ENCODE measurements around the gene ZNF600. TPM values are rescaled to one million over a fixed set of nuclear protein-coding genes. Genes with fewer than 3 reads are reported as not detected.

Gene ZNF600
- total and polyA plus RNA-seq, 2 of the 13 experiments (the other 11 are each of a cell fraction or from before 2014, with no cell fraction given): 15.0 to 16.4 TPM

DNA sequence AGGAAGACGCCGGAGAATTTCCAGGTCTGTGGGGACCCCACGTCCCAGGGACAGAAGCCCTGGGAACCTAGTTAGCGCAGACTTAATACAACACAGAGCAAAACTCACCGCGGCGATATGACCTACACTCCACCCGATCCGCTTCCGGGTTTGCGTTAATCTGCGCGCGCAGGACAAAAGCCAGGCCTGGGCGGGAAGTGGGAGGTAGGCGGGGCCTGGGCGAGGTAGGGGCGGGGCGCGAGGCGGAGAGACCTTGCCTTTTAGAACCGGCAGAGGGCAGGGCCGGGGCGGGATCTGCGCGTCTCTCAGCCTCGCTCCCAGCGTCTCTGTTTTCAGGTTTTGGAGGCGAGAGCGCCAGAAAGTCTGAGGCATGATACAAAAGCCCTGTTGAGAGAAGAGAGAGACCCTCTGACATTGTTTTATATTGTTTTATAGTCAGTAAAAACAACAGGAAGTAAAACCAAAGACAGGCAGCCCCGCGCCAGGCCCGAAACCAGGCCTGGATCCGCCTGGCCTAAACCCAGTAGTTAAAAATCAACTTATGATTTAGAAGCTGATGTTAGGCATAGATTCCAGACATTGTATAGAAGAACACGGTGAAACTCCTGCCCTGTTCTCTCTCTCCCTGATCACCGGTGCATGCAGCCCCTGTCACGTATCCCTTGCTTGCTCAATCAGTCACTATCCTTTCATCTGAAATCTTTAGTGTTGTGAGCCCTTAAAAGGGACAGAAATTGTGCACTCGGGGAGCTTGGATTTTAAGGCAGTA is 51.5 kb downstream of the ZNF600 start, which contains the start of gene ZNF611 (continued):
- TF ChIP-seq KDM5A (IDR thresholded peaks at IDR 0.05; ENCODE audit: borderline replicate concordance, low read length): no peak
- no peak for TF ChIP-seq ZNF432 (CRISPR knock-in tag; IDR thresholded peaks at IDR 0.05; ENCODE audit: borderline replicate concordance)
- TF ChIP-seq, protein P1, sequence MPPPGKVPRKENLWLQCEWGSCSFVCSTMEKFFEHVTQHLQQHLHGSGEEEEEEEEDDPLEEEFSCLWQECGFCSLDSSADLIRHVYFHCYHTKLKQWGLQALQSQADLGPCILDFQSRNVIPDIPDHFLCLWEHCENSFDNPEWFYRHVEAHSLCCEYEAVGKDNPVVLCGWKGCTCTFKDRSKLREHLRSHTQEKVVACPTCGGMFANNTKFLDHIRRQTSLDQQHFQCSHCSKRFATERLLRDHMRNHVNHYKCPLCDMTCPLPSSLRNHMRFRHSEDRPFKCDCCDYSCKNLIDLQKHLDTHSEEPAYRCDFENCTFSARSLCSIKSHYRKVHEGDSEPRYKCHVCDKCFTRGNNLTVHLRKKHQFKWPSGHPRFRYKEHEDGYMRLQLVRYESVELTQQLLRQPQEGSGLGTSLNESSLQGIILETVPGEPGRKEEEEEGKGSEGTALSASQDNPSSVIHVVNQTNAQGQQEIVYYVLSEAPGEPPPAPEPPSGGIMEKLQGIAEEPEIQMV (CRISPR knock-in tag; IDR thresholded peaks at IDR 0.05; ENCODE audit: low read depth): no peak
- no peak for TF ChIP-seq BRCA1 (CRISPR knock-in tag; IDR thresholded peaks at IDR 0.05)
- TF ChIP-seq CBX5 (CRISPR knock-in tag; IDR thresholded peaks at IDR 0.05; ENCODE audit: borderline replicate concordance): no peak
- TF ChIP-seq ELF1 (CRISPR knock-in tag; IDR thresholded peaks at IDR 0.05): peak; percentile 95
- TF ChIP-seq, protein P2, sequence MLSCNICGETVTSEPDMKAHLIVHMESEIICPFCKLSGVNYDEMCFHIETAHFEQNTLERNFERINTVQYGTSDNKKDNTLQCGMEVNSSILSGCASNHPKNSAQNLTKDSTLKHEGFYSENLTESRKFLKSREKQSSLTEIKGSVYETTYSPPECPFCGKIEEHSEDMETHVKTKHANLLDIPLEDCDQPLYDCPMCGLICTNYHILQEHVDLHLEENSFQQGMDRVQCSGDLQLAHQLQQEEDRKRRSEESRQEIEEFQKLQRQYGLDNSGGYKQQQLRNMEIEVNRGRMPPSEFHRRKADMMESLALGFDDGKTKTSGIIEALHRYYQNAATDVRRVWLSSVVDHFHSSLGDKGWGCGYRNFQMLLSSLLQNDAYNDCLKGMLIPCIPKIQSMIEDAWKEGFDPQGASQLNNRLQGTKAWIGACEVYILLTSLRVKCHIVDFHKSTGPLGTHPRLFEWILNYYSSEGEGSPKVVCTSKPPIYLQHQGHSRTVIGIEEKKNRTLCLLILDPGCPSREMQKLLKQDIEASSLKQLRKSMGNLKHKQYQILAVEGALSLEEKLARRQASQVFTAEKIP (CRISPR knock-in tag; IDR thresholded peaks at IDR 0.05; ENCODE audit: borderline replicate concordance): no peak
- TF ChIP-seq, protein P3, sequence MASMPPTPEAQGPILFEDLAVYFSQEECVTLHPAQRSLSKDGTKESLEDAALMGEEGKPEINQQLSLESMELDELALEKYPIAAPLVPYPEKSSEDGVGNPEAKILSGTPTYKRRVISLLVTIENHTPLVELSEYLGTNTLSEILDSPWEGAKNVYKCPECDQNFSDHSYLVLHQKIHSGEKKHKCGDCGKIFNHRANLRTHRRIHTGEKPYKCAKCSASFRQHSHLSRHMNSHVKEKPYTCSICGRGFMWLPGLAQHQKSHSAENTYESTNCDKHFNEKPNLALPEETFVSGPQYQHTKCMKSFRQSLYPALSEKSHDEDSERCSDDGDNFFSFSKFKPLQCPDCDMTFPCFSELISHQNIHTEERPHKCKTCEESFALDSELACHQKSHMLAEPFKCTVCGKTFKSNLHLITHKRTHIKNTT (CRISPR knock-in tag; IDR thresholded peaks at IDR 0.05): no peak
- TF ChIP-seq NFATC3 (CRISPR knock-in tag; IDR thresholded peaks at IDR 0.05): no peak
- no peak for TF ChIP-seq CHCHD3 (CRISPR knock-in tag; IDR thresholded peaks at IDR 0.05)
- TF ChIP-seq GATAD2A (CRISPR knock-in tag; IDR thresholded peaks at IDR 0.05): no peak
- TF ChIP-seq, protein P4, sequence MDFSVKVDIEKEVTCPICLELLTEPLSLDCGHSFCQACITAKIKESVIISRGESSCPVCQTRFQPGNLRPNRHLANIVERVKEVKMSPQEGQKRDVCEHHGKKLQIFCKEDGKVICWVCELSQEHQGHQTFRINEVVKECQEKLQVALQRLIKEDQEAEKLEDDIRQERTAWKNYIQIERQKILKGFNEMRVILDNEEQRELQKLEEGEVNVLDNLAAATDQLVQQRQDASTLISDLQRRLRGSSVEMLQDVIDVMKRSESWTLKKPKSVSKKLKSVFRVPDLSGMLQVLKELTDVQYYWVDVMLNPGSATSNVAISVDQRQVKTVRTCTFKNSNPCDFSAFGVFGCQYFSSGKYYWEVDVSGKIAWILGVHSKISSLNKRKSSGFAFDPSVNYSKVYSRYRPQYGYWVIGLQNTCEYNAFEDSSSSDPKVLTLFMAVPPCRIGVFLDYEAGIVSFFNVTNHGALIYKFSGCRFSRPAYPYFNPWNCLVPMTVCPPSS (IDR thresholded peaks at IDR 0.05): no peak
- TF ChIP-seq, protein P5, sequence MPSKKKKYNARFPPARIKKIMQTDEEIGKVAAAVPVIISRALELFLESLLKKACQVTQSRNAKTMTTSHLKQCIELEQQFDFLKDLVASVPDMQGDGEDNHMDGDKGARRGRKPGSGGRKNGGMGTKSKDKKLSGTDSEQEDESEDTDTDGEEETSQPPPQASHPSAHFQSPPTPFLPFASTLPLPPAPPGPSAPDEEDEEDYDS (CRISPR knock-in tag; IDR thresholded peaks at IDR 0.05): peak; percentile 75
- TF ChIP-seq NFYB (CRISPR knock-in tag; IDR thresholded peaks at IDR 0.05): no peak
- TF ChIP-seq NFKBIZ (CRISPR knock-in tag; IDR thresholded peaks at IDR 0.05): no peak
- no peak for TF ChIP-seq ZNF558 (CRISPR knock-in tag; IDR thresholded peaks at IDR 0.05; ENCODE audit: borderline replicate concordance)
- TF ChIP-seq, protein P6, sequence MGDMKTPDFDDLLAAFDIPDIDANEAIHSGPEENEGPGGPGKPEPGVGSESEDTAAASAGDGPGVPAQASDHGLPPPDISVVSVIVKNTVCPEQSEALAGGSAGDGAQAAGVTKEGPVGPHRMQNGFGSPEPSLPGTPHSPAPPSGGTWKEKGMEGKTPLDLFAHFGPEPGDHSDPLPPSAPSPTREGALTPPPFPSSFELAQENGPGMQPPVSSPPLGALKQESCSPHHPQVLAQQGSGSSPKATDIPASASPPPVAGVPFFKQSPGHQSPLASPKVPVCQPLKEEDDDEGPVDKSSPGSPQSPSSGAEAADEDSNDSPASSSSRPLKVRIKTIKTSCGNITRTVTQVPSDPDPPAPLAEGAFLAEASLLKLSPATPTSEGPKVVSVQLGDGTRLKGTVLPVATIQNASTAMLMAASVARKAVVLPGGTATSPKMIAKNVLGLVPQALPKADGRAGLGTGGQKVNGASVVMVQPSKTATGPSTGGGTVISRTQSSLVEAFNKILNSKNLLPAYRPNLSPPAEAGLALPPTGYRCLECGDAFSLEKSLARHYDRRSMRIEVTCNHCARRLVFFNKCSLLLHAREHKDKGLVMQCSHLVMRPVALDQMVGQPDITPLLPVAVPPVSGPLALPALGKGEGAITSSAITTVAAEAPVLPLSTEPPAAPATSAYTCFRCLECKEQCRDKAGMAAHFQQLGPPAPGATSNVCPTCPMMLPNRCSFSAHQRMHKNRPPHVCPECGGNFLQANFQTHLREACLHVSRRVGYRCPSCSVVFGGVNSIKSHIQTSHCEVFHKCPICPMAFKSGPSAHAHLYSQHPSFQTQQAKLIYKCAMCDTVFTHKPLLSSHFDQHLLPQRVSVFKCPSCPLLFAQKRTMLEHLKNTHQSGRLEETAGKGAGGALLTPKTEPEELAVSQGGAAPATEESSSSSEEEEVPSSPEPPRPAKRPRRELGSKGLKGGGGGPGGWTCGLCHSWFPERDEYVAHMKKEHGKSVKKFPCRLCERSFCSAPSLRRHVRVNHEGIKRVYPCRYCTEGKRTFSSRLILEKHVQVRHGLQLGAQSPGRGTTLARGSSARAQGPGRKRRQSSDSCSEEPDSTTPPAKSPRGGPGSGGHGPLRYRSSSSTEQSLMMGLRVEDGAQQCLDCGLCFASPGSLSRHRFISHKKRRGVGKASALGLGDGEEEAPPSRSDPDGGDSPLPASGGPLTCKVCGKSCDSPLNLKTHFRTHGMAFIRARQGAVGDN (CRISPR knock-in tag; IDR thresholded peaks at IDR 0.05): peak; percentile 64
- no peak for TF ChIP-seq ARID2 (CRISPR knock-in tag; IDR thresholded peaks at IDR 0.05; ENCODE audit: borderline replicate concordance)
- TF ChIP-seq NR2F6 (IDR thresholded peaks at IDR 0.05): no peak
- no peak for TF ChIP-seq NR2F6 (CRISPR knock-in tag; IDR thresholded peaks at IDR 0.05)
- 0 out of 2 replicates have a peak, but pooled peaks have one; percentile 14 for TF ChIP-seq PITX1 (CRISPR knock-in tag; IDR thresholded peaks at IDR 0.05)

All from HepG2 (cell line).